ENCODE measurements around the gene PPARG.

PPARG gene

GRCh38 chr3:12247411-12247810 is 41.5 kb upstream of the PPARG start:
- DNase-seq (ENCODE audit: low spot score) (no peak), ATAC-seq (ENCODE audit: low read depth) (no peak)
- peaks cover 5% of the 10 kb centered on the region for H3K9me3 ChIP-seq (ENCODE audit: severe bottlenecking)
- TF ChIP-seq CTCF (IDR thresholded peaks at IDR 0.05; ENCODE audit: poor library complexity, severe bottlenecking) = no peak
- no peaks in the 10 kb centered on the region for H3K36me3 ChIP-seq (ENCODE audit: low read depth)
- no peak overlapping the region for H3K4me3 ChIP-seq (ENCODE audit: severe bottlenecking)
- no peaks in the 10 kb centered on the region for H3K27me3 ChIP-seq (ENCODE audit: insufficient read depth, poor library complexity, severe bottlenecking)
- H3K4me1 ChIP-seq (ENCODE audit: insufficient read depth, poor library complexity, severe bottlenecking) = no peaks in the 10 kb centered on the region
- no peak overlapping the region for H3K27ac ChIP-seq (ENCODE audit: poor library complexity, severe bottlenecking)

GRCh38 chr3:12249519-12249918 is 39.4 kb upstream of the PPARG start:
- DNase-seq (ENCODE audit: low spot score) (no peak), ATAC-seq (ENCODE audit: low read depth) (no peak)
- no peaks in the 10 kb centered on the region for H3K36me3 ChIP-seq (ENCODE audit: low read depth)
- H3K27ac ChIP-seq (ENCODE audit: poor library complexity, severe bottlenecking) = no peak overlapping the region
- H3K4me3 ChIP-seq (ENCODE audit: severe bottlenecking) = no peak overlapping the region
- no peaks in the 10 kb centered on the region for H3K27me3 ChIP-seq (ENCODE audit: insufficient read depth, poor library complexity, severe bottlenecking)
- peaks cover 5% of the 10 kb centered on the region for H3K9me3 ChIP-seq (ENCODE audit: severe bottlenecking)
- no peaks in the 10 kb centered on the region for H3K4me1 ChIP-seq (ENCODE audit: insufficient read depth, poor library complexity, severe bottlenecking)
- TF ChIP-seq CTCF (IDR thresholded peaks at IDR 0.05; ENCODE audit: poor library complexity, severe bottlenecking) = no peak

- no peak for TF ChIP-seq CTCF (IDR thresholded peaks at IDR 0.05; ENCODE audit: poor library complexity, severe bottlenecking)
- DNase-seq (ENCODE audit: low spot score) (no peak), ATAC-seq (ENCODE audit: low read depth) (no peak)
- Histone ChIP-seq H3K27me3 (ENCODE audit: insufficient read depth, poor library complexity, severe bottlenecking) (no peaks in the 10 kb centered on the region), H3K4me3 (ENCODE audit: severe bottlenecking) (no peak overlapping the region), H3K27ac (ENCODE audit: poor library complexity, severe bottlenecking) (no peak overlapping the region), H3K36me3 (ENCODE audit: low read depth) (no peaks in the 10 kb centered on the region), H3K9me3 (ENCODE audit: severe bottlenecking) (peaks cover 5% of the 10 kb centered on the region), H3K4me1 (ENCODE audit: insufficient read depth, poor library complexity, severe bottlenecking) (no peaks in the 10 kb centered on the region)
Observed at GRCh38 chr3:12252889-12253288, 36.0 kb upstream of the PPARG start.

- Histone ChIP-seq H3K9me3 (ENCODE audit: severe bottlenecking) (peaks cover 5% of the 10 kb centered on the region), H3K4me3 (ENCODE audit: severe bottlenecking) (no peak overlapping the region)
Observed at GRCh38 chr3:12253516-12254343, 35.1 kb upstream of the PPARG start.

More at GRCh38 chr3:12253516-12254343, 35.1 kb upstream of the PPARG start:
- DNase-seq (ENCODE audit: low spot score) (no peak), ATAC-seq (ENCODE audit: low read depth) (no peak)
- no peak overlapping the region for H3K27ac ChIP-seq (ENCODE audit: poor library complexity, severe bottlenecking)
- H3K27me3 ChIP-seq (ENCODE audit: insufficient read depth, poor library complexity, severe bottlenecking) = no peaks in the 10 kb centered on the region
- TF ChIP-seq CTCF (IDR thresholded peaks at IDR 0.05; ENCODE audit: poor library complexity, severe bottlenecking) = no peak
- no peaks in the 10 kb centered on the region for H3K36me3 ChIP-seq (ENCODE audit: low read depth)
- H3K4me1 ChIP-seq (ENCODE audit: insufficient read depth, poor library complexity, severe bottlenecking) = no peaks in the 10 kb centered on the region

Measured in RWPE2 (cell line).